OCI-LY7 (cell line): ENCODE data around the gene B2M.

ENCODE experiments used
- EZH2phosphoT487 ChIP-seq: fragments of 200-600 bp; sonication (generic); IDR thresholded peaks from 2 replicates; pipeline ENCODE4 v1.6.1; 2018; ENCODE audit warnings: low read depth, borderline replicate concordance, mild to moderate bottlenecking, mixed run types, antibody characterized with exemption, low read length, moderate library complexity, mixed read lengths
- TF ChIP-seq, protein P1 (sequence below): fragments of 200-600 bp; sonication (generic); conservative IDR thresholded peaks from 2 replicates; pipeline ENCODE4 v1.5.1; 2014; ENCODE audit warnings: mild to moderate bottlenecking, antibody characterized with exemption, low read length, moderate library complexity, mixed read lengths

DNA sequence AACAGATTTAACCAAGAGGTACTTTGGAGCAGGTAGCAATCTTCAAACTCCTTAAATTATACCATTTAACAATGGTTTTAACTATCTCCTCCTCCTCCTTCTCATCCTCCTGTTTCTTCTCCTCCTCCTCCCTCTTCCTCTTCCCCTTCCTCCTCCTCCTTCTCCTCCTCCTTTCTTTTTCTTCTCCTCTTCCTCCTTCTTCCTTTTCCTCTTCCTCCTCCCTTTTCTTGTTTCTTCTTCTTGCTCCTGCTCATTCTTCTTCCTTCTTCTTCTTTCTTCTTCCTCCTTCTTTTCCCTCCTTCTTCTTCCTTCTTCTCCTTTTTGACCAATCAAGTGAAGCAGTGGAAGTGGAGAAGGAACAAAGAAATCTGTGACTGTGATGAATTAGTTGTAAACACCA lies 14.3 kb upstream of the B2M start:
- TF ChIP-seq, protein P1, sequence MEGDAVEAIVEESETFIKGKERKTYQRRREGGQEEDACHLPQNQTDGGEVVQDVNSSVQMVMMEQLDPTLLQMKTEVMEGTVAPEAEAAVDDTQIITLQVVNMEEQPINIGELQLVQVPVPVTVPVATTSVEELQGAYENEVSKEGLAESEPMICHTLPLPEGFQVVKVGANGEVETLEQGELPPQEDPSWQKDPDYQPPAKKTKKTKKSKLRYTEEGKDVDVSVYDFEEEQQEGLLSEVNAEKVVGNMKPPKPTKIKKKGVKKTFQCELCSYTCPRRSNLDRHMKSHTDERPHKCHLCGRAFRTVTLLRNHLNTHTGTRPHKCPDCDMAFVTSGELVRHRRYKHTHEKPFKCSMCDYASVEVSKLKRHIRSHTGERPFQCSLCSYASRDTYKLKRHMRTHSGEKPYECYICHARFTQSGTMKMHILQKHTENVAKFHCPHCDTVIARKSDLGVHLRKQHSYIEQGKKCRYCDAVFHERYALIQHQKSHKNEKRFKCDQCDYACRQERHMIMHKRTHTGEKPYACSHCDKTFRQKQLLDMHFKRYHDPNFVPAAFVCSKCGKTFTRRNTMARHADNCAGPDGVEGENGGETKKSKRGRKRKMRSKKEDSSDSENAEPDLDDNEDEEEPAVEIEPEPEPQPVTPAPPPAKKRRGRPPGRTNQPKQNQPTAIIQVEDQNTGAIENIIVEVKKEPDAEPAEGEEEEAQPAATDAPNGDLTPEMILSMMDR, result no peak
- no peak for TF ChIP-seq EZH2phosphoT487
